Measurements from ENCODE around the gene ZFP36L2.
A peak's percentile ranks its signal among the peaks of the same experiment; 100 is the strongest.

The ZFP36L2 gene

DNA sequence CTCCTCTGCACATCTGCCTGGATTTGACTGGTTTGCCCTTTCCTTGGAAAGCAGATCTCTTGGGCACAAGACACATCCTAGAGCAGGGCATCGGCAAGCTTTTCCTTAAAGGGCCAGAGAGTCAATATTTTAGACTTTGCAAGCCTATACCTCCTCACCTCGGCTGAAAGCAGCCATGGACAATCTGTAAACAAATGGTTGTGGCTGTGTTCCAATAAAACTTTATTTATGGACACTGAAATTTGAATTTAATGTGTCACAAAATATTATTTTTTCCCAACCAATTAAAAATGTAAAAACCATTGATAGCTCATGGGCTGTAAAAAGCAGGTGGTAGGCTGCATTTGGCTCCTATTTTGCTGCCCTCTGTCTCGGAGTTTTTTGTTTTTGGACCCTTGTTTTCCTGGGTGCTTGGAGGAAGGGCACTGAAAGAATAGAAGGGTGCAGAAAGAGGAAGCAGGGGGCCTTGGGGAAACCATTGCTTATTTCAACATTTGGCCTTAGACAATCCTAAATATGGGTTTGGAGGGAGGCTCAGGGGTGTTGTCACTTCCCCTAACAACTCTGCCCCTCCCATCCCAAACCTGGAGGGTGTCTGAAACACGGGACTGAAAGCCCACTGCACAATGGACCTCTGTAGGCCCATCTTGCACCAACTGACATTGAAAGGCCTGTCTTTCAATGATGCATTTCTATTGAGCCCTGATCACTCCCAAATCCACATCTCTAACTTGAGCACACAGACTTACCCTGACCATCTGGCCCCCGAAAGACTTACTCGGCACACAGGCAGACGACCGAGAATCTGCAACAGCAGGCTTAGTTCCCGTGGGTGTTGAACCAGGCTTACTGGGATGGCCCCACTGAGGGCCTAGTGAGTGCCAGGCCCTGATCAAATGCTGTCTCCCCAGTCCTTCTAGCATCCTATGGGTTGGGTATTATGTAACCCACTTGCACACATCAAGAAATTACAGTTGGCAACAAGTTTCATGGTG, 7.1 kb upstream of the ZFP36L2 start:
- no peak for DNase-seq
- TF ChIP-seq GATA1 (IDR thresholded peaks at IDR 0.05; ENCODE audit: low read depth, low read length) (no peak), POLR2A (IDR thresholded peaks at IDR 0.05; ENCODE audit: low read length) (no peak)

DNA sequence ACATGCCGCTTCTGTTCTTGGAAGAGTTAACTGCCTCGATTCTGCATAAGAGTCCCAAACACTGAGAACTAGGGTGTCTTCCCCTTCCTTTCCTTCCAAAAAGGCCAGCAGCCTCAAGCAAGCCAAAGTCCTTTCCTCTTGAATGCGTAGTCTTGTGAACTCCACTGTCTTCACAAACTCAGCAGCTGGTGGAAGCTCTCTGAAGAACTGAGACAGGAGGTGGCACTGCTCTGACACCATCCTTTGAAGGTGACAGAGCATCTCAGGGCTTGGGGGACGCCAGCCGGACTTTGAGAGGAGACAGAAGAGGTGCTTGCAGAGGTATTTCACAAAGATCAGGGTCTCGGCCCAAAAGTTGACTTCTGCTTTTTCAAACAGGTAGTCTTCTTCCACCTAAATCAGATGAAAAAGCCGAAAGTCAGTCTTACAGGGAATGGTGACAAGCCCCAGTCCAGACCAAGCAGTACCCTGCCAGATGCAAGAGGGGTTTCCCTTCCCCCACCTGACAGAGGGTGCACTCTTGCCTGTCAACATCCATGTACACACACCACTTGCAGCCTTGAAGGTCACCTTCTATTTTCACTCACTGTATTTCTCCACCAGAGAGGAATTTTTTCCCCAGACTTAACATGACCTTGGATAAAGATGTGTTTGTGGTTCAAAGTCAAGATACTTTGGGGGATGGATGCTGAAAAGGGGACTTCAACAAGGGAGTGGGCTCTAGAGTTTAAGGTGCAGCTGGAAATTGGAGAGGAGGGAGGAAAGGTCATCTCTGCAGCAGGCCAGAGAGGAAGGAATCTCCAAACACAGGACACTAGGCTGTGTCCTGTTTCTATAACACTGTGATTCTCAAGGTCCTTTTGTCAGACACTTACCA, 4.8 kb upstream of the ZFP36L2 start:
- no peak for DNase-seq
- TF ChIP-seq POLR2A (IDR thresholded peaks at IDR 0.05; ENCODE audit: low read length) (no peak), GATA1 (IDR thresholded peaks at IDR 0.05; ENCODE audit: low read depth, low read length) (no peak)

DNA sequence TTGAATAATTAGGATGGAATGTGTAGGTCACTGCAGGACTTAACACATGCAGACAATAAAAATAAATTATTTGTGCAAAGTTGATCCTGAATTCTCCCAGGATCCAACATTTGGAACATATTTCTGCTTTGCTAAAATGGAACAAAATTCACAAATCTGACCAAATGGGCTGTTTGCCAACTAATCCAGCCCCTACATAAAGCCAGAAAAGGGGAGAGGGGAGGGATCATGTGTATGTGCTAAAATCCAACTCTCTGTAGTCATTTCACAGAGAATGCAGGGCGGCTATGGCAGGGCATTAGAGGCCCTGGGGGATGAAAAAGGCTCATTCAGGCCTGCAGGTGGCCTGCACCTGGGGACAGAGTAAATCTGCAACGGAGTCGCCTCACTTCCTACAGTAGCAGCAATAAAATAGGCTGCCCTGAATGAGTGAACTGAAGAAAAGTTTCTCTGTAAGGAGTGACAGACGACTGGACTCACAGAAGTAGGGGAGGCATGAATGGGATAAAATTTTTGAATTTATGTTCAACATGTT, 4.0 kb upstream of the ZFP36L2 start:
- no peak for TF ChIP-seq GATA1 (IDR thresholded peaks at IDR 0.05; ENCODE audit: low read depth, low read length)
- DNase-seq, result no peak

DNA sequence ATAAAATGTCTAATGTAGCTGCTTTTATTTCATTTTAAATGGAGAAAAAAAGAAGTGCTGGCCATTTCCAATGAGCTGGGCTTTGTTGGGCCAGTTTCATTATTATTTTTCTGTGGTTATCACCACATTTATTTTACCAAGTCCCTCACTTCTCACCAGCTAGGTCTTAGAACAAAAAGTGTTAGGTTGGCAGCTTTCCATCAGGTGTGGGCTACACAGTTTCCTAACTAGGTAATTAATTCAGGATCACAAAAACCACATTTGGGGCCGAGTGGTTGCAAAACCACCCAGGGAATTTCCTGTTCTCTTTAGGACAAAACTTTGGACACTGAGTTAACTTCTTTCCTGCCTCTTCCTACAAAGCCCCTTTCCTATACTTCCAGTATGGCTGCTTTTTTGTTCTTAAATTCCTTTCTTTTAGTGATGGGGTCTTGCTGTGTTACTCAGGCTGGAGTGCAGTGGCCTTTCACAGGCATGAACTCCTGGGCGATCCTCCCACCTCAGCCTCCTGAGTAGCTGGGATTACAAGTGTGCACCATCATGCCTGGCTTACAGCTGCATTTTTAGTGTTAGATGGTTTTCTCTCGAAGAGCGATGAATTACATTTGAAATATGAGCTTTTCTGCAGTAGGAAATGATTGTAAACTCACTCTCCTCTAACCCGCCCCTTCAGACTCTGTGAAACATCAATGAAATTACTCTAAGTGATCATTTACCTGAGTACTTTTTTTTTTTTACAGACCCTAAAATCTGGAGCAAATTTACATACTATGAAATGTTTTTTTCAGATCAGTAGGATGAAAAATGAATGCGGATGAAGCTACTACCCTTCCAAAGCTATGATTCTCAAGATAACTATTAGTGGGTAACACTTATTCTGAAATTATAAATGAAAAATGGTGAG, 2.6 kb upstream of the ZFP36L2 start:
- TF ChIP-seq POLR2A (IDR thresholded peaks at IDR 0.05; ENCODE audit: low read length) (no peak), GATA1 (IDR thresholded peaks at IDR 0.05; ENCODE audit: low read depth, low read length) (no peak)
- peak; percentile 44 to 73 for DNase-seq

DNA sequence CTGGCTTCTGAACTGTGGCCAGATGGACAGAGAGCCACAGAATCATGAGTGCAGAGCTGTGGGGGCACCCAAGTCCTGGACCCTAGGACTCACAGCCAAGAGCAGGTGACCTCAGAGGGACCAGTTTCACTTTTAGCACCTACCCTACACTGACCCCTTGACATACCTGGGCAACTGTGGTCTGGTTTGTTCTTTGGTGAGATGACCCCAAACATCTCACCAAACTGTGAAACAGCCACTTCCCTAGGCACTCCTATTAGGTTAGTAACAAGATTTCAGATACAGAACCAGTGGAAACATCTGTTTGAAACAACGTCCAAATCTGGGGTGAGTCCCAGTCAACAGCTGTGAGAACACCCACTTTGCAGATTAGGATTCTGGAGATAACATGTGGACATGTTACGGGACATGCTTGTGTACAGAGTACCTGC, 1.9 kb upstream of the ZFP36L2 start:
- no peak for TF ChIP-seq GATA1 (IDR thresholded peaks at IDR 0.05; ENCODE audit: low read depth, low read length)
- TF ChIP-seq POLR2A (IDR thresholded peaks at IDR 0.05; ENCODE audit: low read length), result peak; percentile 35
- peak; percentile 83 to 89 for DNase-seq

DNA sequence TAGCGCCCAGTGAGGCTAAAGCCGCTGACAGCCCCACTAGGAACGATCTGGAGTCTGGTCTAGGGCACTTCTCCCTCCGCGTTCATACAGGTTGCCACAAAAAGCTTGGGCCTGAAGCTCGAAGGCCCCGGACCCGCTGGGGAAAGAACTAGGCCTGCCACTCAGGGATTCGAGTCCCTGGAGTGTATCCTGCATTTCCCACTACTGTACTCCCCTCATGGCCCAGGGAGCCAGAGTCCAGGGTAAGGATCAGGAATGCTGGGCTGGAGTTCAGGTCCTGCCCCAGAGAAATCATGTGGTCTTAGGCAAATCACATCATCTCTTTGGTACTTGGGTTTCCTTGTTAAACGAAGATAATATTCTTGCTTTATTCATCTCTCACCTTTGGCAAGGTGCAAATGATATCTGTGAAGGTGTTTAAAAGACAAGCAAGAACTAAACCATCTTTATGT, 1.4 kb upstream of the ZFP36L2 start:
- TF ChIP-seq GATA1 (IDR thresholded peaks at IDR 0.05; ENCODE audit: low read depth, low read length) (no peak), POLR2A (IDR thresholded peaks at IDR 0.05; ENCODE audit: low read length) (no peak)

DNA sequence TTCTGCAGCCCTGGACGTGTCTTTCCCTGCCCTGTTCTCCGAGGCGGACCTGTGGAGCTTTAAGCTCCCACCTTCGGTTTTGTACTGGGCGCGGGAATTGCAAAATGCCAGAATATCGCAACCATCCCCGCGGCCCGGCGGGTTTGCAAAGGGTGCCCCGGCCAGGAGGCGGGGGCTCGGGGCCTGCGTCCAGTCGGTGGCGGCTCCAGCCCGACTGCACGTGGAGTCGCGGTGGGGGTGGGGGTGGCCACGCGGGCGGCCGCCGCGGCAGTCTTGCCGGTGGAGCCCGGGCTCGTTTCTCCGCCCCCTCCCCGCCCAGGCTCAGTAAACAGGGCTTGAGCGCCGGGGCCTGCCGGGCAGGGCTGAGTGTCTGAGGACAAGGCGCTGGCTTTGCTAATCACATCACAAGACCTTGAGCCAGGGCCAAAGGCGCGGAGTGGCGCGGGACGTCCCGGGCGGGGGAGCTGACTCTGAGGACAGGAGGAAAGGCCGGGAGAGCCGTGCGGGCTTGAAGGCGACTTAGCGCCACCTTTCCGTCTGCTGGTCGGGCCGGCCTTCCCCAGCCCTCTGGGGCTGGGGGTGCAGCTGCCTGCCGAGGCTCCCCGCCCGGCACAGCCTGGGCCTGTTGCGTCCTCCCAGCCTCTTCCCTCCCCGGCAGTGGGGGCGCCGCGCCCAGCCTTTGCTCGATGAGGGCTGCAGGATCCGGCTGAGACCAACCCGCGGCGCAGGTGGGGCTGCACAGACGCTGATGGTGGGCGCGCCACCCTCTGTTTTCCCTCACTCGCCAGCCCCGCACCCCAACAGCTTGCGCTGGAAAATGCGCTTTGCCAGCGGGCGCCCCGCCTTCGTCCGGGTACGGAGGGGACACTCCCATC, 786 bp upstream of the ZFP36L2 start:
- TF ChIP-seq POLR2A (IDR thresholded peaks at IDR 0.05; ENCODE audit: low read length) (peak; percentile 63), GATA1 (IDR thresholded peaks at IDR 0.05; ENCODE audit: low read depth, low read length) (no peak)

More for the DNA sequence above, 1.4 kb upstream of the ZFP36L2 start:
- DNase-seq, result no peak

DNA sequence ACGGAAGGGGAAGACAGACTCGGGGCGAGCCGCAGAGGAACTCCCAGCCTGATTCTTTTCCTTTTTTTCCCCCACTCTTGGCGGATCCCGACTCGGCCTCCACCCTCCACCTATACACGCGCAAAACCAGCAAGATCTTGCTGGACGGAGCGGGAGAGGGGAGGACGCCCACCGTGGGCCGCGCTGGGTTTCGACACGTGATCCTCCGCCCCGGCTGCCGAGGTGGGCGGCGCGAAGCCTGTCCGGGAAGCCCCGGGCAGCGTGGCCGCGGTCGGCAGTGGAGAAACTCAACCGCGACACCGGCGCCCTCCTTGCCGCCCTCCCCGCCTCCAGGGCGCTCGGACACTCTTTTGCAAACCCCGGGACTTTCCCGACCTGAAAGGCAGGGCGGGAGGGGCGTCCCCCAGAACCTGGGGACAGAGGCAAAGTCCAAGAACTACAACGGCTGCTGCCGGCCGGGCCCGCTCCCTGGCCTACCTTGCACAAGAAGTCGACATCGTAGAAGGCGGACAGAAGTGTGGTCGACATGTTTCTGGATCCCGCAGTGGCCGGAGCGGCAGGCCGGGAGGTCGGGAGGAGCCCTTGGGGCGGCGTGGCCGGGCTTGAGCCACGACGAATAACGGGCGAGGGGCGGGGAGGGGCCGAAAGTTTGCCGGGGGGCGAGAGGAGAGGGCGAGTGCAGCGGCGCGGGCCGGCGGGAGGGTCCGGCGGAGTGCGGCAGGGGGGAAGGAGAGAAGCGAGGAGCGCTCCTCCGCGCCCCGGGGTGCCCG, 433 bp downstream of the ZFP36L2 start:
- DNase-seq, result peak; percentile 85 to 89
- peak; percentile 50 for TF ChIP-seq POLR2A (IDR thresholded peaks at IDR 0.05; ENCODE audit: low read length)
- TF ChIP-seq GATA1 (IDR thresholded peaks at IDR 0.05; ENCODE audit: low read depth, low read length), result no peak

More for the DNA sequence above, 786 bp upstream of the ZFP36L2 start:
- DNase-seq, result peak; percentile 91

DNA sequence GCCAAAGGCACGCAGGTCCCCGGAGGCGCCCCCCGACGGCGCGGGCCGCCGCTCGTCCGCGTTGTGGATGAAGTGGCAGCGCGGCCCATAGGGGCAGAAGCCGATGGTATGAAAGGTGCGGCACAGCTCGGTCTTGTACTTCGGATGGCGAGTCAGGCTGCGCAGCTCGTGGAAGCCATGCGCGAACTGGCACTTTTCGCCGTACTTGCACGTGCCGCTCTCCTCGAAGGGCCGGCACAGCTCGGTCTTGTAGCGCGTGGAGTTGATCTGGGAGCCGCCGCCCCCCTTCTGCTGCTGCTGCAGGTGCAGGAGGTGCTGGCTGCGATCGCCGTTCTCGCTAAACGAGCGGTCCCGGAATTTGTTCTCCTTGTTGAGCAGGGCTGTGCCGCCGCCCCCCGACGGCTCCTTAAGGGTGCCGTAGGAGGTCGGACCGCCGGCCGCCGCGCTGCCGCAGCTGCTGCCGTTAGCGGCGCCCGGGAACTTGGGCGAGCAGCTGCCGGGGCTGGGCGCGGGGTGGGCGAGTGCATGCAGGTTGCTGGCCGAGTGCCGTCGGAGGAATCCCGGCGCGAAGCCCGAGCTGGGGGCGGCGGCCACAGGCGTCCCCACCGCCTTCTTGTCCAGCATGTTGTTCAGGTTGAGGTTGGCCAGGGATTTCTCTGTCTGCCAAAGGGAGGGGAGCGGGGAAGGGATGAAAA, 1.2 kb downstream of the ZFP36L2 start:
- TF ChIP-seq POLR2A (IDR thresholded peaks at IDR 0.05; ENCODE audit: low read length) (peak; percentile 35), GATA1 (IDR thresholded peaks at IDR 0.05; ENCODE audit: low read depth, low read length) (no peak)
- DNase-seq, result peak; percentile 80 to 84

DNA sequence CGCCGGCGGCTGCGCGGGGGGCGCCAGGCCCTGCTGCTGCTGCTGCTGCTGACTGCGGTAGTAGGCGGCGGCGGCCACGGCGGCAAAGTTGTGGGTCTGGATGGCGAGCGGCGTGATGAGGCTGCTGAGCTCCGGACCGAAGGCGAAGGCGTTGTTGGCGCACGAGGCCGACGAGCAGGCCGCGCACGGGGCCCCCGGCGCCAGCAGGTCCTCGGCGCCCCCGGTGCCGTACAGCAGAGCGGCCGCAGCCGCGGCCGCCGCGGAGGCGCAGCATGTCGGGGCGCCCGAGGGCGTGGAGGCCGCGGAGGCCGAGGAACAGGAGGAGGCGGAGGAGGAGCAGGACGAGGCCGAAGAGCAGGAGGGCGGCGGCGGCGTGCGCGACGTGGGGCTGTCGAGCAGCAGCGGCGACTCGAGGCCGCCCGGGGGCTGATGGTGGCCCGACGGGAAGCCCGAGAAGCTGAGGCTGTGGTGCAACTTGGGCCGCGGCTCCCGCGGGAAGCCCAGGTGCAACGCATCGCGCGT, 1.8 kb downstream of the ZFP36L2 start:
- DNase-seq, result peak; percentile 76 to 84
- TF ChIP-seq POLR2A (IDR thresholded peaks at IDR 0.05; ENCODE audit: low read length), result no peak
- no peak for TF ChIP-seq GATA1 (IDR thresholded peaks at IDR 0.05; ENCODE audit: low read depth, low read length)
